ENCODE data around the gene KDM4E.

- TF ChIP-seq CTCF (conservative IDR thresholded peaks at IDR 0.05; ENCODE audit: low read depth, low read length) (no peak), EZH2phosphoT487 (IDR thresholded peaks at IDR 0.05; ENCODE audit: borderline replicate concordance, low read length) (no peak), EZH2 (IDR thresholded peaks at IDR 0.05; ENCODE audit: low read length, unreplicated experiment) (no peak)
These were observed 10.3 kb downstream of the KDM4E start for GRCh38 chr11:95035316-95035715.
